Left colon (tissue), 2 donors: ENCODE data around the gene CLK2. TPM values are rescaled to one million over a fixed set of nuclear protein-coding genes. Genes with fewer than 3 reads are reported as not detected.
"Not testable (repeated sequence)": the region's sequence is repeated elsewhere in the genome, so short reads cannot be mapped to it uniquely, and the experiment has no call there.

ENCODE experiments used
- ATAC-seq: fragments of 200-7000 bp; cut with Tn5 transposase; one replicate; pipeline ENCODE4 v1.9.1; 2020; ENCODE audit warnings: mild to moderate bottlenecking, moderate library complexity
- DNase-seq, 2 donors: peaks; one replicate each; pipeline ENCODE4 v3.0.0-alpha.2; 2020
- intact Hi-C, 2 donors: fragments of 100-400 bp; cut with DNase I in 1 of 2; cut with micrococcal nuclease in 1 of 2; formaldehyde crosslinking; loops; one replicate each; pipeline versions ENCODE4 v1.11.2 to v1.14.0; 2022; cut with DNase I, micrococcal nuclease
- total RNA-seq, 2 donors: library from RNA; stranded (reverse); fragmentation: NEBNext Ultra II Directional; extraction: Animal tissue kit (Norgen Biotek cat#: 25700); gene quantifications; one replicate each; pipeline ENCODE4 v1.2.1, GENCODE V29; 2021
- donor health status: DM: no; HTN: no; CAD: no.
- donor health status: DM: yes; HTN: yes; CAD: no.

Gene CLK2
- total RNA-seq, 2 donors from 2014 or later, result 34.3 to 41.0 TPM

DNA sequence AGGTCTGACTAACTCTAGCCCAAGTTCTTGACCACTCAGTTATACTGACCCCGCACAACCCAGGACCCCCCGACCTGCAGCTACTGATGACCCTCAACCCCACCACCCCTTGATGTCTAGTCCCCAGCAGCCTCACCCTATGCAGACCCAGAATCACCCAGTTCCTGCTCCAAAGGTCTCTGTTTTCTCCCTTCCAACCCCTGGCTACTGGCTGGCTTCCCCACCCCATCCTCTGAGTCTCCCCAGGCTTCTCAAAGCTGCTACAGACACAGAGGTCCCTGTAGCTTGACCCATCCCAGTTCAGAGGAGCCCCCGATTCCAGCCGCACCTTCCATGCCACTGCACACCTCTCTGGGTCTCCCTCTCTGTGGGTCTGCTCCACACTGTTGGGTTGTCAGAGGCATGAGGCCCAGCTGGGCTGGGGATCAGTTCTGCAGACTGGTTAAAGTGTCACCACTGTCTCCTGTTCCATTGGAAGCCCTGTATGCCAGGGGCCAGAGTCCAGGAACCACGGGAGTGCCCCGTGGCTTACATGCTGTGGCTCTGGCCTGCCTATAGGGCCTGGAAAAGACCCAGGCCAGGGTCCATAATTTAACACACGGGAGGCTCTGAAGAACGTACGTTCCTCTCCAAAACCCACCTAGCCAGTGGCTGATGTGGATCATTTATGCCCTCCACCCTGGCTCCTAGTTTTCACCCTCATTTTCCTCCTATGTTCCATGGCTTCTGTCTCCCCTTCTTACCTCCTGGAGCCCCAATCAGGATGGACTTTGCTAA lies 27.4 kb upstream of the CLK2 start:
- intact Hi-C loops, result no loop called here
- ATAC-seq (peak; percentile 89), DNase-seq (peak in 1 of 2 donors; percentile 40)

- ATAC-seq, result no peak
- intact Hi-C loops, result no loop called here
- DNase-seq, result no peak
Observed at GRCh38 chr1:155300024-155300423, 26.7 kb upstream of the CLK2 start.

GRCh38 chr1:155297384-155297783 lies 24.1 kb upstream of the CLK2 start:
- no peak for DNase-seq
- no peak for ATAC-seq
- intact Hi-C loops, result no loop called here

GRCh38 chr1:155296661-155297060 lies 23.4 kb upstream of the CLK2 start:
- ATAC-seq (no peak), DNase-seq (no peak)
- intact Hi-C loops, result no loop called here

GRCh38 chr1:155295942-155296267 lies 22.6 kb upstream of the CLK2 start:
- ATAC-seq (no peak), DNase-seq (no peak)
- intact Hi-C loops, result no loop called here

- DNase-seq (no peak), ATAC-seq (peak; percentile 68)
- intact Hi-C loops, result no loop called here
Observed at GRCh38 chr1:155295183-155295941, 22.1 kb upstream of the CLK2 start.

- ATAC-seq, result no peak
- intact Hi-C loops, result no loop called here
Observed at GRCh38 chr1:155294520-155295182, 21.3 kb upstream of the CLK2 start.

GRCh38 chr1:155293086-155293749 lies 19.9 kb upstream of the CLK2 start:
- DNase-seq (no peak), ATAC-seq (no peak)
- intact Hi-C loops, result no loop called here

More at GRCh38 chr1:155294520-155295182, 21.3 kb upstream of the CLK2 start:
- DNase-seq, result no peak

GRCh38 chr1:155291006-155291405 lies 17.7 kb upstream of the CLK2 start:
- intact Hi-C loops, ATAC-seq: not testable (repeated sequence)

DNA sequence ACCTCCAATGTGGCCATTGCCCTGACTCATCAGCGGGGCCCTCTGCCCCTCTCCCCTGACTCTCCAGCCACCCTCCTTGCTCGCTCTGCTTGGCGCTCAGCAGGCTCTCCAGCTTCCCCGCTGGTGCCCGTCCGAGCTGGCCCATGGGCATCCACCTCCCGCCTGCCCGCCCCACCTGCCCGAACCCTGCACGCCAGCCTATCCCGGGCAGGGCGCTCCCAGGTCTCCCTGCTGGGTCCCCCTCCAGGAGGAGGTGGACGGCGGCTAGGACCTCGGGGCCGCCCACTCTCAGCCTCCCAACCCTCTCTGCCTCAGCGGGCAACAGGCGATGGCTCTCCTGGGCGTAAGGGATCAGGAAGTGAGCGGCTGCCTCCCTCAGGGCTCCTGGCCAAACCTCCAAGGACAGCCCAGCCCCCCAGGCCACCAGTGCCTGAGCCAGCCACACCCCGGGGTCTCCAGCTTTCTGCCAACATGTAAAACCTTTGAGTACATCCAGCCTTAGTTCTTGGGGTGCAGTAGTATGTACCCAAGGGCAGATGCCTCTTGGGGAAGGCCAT lies 14.8 kb upstream of the CLK2 start:
- intact Hi-C loops, result no loop called here
- DNase-seq, result no peak
- ATAC-seq, result no peak

More at GRCh38 chr1:155291006-155291405, 17.7 kb upstream of the CLK2 start:
- DNase-seq, result not testable (repeated sequence)

GRCh38 chr1:155286544-155286943 lies 13.2 kb upstream of the CLK2 start:
- intact Hi-C loops, result no loop called here
- ATAC-seq (no peak), DNase-seq (no peak)

DNA sequence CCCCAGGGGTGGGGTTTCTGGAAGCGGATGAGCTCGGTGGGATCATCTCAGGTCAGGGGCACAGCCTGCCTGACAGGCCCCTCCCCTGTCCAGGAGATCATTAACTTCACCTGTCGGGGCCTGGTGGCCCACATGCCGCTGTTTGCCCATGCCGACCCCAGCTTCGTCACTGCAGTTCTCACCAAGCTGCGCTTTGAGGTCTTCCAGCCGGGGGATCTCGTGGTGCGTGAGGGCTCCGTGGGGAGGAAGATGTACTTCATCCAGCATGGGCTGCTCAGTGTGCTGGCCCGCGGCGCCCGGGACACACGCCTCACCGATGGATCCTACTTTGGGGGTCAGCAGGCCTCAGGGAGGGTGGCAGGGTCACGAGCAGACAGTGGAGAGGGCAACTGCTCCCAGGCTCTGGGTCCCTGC lies 12.3 kb upstream of the CLK2 start:
- intact Hi-C loops, result no loop called here
- ATAC-seq, result no peak
- DNase-seq, result no peak

DNA sequence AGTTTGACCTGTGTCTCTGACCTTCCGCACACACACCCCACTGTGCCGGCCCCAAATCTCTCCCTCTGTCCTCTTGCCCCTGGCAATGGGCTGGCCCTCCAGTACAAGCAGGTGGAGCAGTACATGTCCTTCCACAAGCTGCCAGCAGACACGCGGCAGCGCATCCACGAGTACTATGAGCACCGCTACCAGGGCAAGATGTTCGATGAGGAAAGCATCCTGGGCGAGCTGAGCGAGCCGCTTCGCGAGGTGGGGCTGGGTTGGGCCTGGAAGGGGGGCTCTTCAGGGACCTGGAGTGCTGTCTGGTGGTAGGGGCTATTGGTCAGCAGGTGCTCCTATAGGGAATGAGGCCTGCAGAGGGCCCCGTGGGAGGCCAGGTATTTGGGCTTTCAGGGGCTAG lies 11.8 kb upstream of the CLK2 start:
- ATAC-seq, result no peak
- intact Hi-C loops, result no loop called here
- DNase-seq, result no peak

GRCh38 chr1:155284476-155284875 lies 11.2 kb upstream of the CLK2 start:
- intact Hi-C loops, result no loop called here
- DNase-seq, result no peak
- no peak for ATAC-seq

DNA sequence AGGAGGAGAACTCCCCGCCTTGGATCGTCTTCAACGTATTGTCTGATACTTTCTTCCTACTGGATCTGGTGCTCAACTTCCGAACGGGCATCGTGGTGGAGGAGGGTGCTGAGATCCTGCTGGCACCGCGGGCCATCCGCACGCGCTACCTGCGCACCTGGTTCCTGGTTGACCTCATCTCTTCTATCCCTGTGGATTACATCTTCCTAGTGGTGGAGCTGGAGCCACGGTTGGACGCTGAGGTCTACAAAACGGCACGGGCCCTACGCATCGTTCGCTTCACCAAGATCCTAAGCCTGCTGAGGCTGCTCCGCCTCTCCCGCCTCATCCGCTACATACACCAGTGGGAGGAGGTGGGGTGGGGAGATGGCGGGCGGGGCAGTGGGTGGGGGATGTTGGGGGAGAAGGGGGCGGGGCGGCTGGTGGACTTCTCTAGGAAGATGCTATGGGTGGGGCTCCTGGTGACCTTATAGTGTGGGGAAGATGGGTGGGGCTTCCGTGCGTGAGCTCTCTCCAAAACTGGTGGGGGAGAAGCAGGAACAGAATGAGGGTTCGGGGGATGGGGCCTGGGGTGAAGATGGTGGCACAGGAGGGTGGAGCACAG lies 9.3 kb upstream of the CLK2 start:
- DNase-seq, result no peak
- ATAC-seq, result no peak
- intact Hi-C loops, result no loop called here

DNA sequence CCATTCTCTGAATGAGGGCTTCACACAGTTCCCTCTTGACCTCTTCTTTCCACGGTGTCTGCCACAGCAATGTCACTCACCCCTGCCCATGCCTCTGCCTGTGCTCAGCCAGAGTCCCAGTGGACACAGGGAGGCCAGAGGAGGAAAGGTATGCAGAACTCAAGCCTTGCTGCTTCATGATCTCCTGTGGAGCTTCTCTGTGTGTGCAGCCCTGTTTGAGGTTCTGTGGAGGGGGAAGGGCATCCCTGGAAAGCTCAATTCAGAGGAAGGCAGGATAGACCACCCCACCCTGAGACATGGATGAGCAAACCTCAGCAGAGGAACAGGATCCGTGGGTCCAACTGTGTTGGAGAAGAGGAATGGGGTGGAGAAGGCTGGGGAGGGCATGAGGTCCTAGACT lies 6.0 kb upstream of the CLK2 start:
- no peak for DNase-seq
- ATAC-seq, result no peak
- intact Hi-C loops, result no loop called here

DNA sequence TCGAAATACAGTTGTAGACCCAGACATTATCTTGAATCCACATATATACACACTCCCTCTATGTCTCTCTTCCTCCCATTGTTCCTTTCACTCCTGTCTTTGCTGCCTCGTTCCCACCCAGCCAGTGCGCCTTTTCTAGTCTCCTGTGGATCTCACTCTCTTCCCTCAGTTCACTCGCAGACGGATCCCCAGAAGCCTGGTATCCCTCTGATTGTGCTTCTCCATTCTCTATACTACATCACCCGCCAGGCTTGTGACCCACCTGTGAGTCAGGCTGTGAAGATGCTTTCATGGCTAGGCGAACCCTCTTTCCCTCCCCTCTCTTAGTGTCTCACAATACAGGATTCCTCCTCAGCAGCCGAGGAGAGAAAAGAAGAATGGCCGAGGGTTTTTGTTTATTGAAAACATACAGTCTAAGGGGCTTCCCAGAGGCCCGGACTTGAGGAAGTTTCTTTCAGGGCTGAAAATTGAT lies 5.4 kb upstream of the CLK2 start:
- DNase-seq (no peak), ATAC-seq (no peak)
- intact Hi-C loops, result no loop called here

DNA sequence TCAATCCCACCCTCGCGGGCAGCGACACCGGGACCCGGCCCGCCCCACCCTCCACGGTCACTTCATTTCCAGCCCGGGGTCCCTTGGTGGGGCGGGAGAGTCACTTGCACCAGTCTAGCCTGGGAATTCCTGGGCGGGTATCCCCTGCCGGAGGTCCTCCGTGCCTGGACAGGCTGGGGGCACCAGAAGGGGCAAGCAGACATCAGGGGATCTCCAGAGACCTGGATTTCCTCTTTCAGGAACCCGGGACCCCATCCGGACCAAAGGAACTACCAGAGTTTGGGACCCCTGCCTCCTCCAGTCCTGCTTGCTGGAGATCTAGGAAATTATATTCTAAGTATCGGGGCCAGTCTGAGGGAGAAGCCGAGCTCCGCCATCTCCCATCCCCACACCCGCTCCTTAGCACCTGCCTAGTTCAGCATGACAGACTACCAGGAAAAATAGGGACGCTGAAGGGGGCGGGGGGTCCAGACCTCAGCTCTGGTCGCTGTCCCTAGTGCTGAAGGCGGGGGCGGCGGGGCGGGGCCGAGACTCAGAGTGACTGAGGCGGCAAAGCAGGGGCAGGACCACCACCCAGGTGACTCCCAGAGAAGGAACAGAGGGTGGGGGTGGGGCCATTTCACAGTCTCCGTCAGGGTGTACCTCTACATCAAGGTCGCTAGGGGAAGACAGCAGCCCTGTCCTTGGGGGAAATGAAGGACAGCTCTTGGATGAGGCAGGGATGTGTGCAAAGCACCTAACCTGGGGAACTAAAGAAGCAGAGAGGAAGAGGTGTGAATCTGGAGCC lies 4.8 kb upstream of the CLK2 start:
- peak; percentile 74 to 81 for DNase-seq
- peak; percentile 56 for ATAC-seq
- intact Hi-C loops, result no loop called here
